Stimulated activated CD8-positive, alpha-beta memory T cell treated with anti-CD3 and anti-CD28 coated beads, Interleukin-15, amount 100 ng/mL, for 1 hour (primary cell): Measurements from ENCODE around the gene TMEM250.

Source experiments
- DNase-seq: peaks from one replicate; pipeline ENCODE4 v3.0.0-alpha.2; 2020; ENCODE audit warnings: low read depth

Gene TMEM250

DNA sequence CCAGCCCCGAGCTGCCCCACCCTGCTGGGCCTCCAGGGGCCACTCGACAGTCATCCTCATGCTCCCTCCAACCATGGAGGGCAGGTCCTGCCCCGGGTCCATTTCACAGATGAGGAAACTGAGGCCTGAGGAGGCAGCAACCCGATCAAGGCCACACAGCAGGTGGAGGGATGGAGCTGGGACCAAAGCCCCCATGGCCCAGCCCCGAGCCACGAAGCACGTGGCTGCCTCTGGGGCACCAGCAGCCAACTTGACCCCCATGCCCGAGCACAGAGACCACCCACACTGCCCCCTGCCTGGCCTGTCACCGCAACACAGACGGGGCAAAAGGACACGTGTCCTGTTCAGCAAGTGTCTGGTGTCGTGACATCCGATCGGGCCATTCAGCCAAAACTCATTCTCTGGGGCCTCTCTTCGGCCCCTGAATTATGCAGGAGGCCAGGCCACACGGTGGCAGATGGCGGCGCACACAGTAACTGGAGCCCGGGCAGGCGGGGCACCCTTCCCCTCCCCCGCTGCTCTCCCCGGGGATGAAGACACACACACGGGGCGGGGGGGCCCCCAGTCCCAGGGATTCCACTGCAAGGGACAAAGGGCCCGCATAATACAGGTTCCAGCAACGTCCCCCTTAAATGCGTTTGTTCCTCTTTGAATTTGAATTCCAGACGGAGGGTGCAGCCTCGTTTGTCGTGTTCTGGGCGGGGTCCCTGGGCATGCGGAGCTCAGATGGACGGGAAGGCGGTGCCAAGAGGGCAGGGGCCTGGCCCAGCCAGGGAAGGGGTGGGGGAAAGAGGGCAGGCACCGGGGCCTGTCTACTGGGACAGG is 29.4 kb upstream of the TMEM250 start:
- no peak for DNase-seq

DNA sequence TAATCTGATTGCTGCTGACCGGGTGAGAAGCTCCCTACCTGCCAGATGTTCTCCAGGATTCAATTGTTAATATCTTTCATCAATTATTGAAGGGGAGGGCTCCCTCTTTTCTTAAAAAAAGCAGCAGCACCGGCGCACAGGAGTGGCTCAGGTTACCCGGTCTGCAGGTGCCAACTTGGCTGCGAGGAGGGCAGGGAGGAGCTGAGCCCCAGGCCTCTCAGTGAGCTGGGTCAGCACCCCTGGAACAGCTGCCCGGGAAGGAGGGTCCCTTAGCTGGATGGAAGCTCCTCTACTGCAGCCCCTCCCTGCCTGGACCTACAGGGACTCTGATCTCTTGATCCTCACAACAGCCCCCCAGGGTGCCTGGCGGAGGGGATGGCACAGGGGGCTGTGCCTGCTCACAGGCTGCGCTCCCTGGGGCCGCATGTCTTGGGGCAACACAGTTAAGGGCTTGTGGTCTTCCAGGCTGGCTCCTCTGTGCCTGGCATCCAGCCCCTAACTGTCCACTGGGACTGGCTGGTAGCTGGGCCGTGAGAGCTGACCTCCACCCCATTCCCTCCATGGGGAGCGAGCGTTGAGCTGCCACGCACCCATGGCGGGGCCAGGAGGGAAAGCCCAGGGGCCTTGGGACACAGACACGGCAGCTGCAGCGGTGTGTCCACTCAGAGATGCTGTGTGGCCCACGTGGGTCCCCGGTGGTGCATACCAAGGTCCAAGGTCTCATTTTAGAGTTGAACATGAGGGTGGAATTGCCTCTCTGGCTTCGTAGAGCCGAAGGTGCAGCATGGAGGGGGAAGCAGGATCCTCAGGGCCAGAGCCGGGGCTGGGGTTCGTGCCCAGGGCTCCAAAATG is 28.6 kb upstream of the TMEM250 start:
- no peak for DNase-seq

DNA sequence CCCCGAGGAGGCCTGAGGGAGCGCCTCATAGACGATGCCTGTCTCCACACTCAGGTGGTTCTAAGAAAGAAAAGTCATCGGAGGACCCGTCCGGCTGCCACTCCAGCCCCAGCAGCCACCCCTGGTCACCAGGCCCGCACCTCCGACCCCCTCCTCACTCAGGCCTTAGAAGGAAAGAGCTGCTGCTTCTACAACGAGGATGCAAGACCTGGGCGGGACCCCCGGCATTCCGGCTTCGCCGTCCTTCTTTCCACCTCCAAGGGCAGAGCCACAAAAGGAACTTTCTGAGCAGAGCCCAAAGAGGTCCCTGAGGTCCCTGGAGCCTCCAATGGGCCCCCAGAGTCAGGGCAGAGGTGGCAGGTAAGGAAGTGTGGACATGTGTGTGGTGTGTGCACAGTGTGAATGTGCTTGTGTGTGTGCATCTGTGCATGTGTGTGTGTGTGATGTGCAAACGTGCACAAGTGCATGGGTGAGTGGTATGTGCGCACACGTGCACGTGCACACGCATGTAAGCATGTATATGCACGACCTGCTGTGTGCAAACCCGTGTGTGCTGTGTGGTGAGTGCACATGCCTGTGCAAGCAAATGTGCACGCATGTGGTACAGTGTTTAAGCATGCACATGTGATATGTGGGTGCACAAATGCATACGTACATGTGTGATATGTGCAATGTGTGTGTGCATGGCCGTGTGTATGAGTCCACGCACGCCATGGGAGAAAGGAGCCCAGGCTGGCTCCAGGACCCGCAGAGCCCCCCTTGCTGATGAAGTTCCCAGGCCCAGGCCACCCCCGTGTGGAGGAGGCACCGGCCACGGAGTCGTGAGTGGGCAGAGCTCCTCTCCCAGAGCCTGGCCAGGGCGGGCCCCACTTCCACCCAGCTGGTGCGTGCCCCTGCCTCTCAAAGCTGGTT is 27.7 kb upstream of the TMEM250 start:
- DNase-seq: no peak

DNA sequence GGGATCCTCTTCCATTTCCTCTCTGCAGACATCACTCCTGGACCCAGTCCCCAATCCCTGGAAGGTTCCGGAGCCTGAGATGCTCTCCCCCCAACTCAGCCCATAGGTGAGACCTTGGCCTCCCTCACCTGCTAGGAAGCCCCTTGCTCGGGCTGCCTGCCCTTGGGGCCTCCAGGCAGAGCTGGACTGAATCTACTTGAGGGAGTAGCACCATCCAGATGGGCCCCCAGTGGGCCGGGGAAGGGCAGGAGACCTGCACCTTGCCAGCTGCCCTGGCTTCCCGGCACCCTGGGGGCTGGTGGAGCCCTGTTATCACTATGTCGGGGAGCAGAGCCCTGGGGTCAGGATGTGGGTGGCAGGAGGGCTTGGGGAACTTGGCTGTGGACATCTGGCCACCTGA is 26.9 kb upstream of the TMEM250 start:
- no peak for DNase-seq

DNA sequence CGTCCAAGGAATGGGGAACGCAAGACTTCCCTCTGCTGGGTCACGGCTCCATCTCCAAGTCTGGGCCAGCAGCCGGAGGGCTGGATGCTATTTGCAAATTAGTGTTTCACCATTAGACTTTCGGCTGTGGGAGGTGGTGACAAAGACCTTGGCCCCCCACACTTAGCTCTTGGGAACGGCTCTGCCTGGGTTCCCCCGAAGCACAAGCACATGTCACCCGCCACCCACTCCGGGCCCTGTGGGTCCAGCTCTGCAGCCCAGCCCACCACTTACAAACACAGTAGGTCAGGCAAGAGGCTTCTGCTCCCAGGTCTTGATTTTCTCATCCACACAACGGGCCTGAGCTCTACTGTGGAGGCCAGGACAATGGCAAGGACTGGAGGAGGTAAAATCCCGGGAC is 25.8 kb upstream of the TMEM250 start:
- no peak for DNase-seq

DNA sequence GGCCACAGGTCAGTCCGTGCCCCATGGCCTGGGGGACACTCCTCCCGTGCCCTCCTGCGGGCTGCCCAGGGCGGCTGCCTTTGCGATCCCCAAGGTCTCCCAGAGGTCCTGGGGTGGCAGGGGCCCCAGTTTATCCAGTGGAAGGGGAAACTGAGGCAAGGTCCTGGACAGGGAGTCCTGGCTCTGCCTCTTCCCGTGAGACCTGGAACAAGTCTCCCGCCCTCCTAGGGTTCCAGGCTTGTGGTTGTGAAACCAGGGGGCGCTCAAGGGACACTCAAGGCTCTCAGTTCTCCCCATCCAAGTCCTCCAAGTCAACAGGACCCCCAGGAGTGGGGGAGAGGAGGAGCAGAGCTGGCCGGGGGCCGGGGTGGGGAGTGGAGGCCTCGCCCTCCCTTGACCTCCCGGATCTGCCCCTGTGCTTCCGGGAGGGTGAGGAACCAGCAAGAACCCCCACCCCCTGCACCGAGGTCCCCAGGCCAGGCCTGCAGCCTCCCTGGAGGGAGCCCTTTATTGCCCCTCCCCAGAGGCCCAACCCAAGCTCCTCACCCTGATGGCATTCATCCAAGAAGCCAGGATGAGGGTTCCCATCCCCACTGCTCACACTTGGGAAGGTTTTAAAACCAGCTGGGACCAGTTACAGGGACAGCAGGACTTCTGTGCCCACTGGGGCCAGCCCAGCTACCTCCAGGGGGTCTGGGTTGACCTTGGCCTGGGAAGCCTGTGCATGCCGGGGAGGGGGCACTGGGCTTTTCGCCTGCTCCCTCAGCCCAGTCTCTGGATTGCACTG is 24.7 kb upstream of the TMEM250 start:
- DNase-seq: no peak

DNA sequence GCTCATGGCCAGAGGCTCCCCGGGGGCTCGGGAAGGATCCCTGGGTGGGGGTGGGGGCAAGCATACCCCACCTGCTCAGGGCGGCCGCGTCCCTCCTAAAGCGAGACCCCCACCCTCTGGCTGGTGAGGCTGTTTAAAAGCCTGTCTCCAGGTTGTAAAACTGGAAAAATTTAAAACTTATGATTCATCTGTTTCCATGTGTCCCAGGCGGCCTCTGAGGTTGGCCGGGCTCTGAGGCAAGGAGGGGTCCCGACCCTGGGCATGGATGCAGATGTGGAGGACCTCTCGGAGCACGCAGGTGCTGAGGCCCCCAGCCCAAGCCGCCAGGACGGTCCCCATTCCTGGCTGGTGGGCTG is 24.2 kb upstream of the TMEM250 start:
- DNase-seq: no peak

DNA sequence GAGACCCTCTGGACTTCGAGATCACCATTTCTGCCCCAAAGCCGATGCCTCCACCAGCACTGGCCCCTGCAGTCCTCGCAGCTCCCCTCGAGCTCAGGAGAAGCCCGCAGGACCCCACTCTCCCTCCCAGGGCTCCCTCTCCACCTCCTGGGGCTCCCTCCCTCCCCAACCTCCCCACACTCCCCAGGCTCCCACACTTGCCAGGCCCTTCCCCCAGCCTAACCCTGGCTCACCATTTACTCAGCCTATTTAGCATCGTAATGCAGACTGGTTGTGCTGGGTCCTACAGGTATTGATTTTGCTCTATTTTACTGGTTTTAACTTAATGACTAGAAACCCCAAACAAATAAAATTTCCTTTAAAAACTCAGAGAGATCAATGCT is 23.7 kb upstream of the TMEM250 start:
- no peak for DNase-seq

DNA sequence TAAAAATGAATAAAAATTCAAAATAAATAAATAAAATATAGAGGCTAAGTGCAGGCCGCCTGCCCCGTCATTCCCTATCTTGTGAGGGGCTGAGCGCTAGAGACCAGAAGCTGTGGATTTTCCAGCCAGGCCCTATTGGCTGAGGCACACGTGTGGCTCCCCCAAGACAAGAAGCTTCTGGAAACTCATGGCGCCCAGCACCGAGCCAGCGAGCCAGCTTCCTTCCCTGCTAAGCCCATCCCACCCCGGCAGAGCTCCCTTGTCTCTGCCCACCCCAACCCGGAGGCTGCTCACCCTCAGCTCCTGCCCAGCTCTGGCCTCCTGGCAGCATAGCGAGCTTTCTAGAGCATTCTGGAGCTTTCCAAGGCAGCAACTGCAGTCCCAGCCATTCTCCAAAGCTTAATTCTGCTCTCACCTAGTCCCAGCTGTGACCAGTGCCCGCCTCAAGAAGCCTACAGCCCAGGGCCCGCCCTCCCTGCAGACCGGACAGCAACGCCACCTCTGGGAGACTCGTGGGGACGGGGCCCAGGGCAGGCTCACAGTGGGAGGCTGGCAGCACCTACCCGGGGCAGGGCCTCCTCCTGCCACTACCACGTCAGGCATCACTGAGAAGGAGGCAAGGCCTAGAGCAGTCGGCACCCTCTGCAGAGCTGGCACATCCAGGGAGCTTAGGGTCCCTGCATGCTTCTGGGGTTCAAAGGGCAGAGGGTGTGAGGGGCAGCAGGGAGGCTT is 23.2 kb upstream of the TMEM250 start:
- no peak for DNase-seq

DNA sequence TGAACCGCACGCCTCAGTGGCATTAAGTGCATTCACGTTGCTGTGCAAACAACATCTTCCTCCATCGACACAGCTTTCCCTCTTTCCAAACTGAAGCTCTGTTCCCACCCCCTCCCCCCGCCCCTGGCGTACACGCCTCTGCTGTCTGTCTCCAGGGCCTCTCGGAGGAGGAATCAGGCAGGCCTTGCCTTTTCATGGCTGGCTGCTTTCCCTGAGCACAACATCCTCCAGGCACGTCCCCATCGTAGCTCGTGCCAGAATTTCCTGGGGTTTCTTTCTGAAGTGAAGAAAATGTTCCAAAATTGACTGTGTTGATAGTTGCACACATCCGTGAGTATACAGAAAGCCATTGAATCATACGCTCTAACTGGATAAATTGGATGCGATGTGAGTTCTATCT is 22.3 kb upstream of the TMEM250 start:
- DNase-seq: no peak

DNA sequence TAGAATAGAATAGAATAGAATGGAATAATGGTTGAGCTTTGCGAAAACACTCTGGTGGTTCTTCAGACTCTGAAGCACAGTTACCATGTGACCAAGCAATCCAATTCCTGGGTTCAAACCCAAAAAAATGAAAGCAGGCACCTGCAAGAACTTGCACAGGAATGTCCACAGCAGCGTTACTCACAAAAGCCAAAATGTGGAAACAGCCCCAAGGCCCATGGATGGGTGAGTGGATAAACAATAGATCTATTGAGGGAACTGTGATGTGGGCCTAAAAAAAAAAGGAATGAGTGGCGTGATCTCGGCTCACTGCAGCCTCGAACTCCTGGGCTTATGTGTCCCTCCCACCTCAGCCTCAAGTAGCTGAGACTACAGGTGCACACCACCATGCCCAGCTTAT is 21.4 kb upstream of the TMEM250 start:
- DNase-seq: no peak

DNA sequence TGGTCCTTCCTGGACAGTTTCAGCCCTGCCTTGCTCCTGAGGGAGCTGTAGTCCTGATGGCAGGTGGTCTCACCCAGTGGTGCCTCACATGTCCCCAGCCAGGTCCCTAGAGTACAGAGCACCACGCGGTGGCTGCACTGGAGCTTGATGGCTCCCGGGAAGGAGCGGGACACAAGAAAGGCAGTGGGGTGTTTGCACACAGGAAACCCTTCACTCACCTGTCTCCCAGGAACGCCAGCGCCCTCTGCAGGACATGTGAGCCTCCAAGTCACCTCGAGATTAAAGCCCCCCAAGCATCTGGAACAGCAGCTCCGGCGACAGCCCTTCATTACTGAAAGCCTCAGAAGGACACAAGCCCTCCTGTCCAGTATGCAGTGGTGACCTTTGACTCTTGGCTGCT is 19.9 kb upstream of the TMEM250 start:
- DNase-seq: no peak

DNA sequence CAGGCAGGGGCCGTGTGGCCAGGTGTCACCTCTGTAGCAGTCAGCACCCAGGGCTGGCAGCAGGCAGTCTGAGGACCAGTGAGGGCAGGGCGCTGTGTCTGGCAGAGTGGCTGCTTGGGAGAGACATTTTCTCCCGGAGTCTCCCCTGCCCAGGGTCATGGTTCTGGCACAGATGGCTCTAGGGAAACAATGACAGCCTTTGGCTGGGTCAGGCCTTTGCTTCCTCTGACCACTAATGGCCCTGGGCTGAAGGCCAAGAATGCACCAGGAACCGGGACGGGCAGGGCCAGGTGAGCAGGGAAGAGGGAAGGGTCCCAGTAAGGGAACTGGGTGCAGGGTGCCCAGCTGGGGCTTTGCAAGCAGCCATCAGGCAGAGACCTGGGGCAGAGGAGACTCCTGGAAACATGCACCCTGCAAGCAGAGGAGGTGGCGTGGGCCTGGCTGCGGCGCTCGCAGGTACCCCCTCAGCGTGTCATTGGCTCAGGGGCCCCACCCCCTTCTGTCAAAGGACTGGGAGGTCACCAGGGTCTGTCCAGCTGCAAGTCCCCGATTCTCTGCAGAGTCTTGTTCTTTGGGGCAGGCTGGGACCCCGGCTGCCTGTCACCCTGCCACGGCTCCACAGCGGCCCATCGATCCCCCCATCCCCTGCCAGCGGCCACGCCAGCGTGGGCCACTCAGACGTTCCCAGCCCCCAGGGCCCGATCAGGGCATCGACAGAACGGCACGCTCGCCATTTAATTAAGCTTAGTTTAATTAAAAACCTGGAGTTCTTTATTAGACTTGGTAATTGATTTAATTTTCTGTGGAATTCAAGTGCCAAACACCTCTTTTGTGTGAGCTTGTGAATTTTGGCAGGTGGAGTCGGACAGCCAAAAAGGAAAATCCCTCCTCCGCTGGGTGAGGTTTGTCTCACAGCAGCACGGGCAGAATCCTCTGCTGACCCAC is 18.9 kb upstream of the TMEM250 start:
- no peak for DNase-seq

DNA sequence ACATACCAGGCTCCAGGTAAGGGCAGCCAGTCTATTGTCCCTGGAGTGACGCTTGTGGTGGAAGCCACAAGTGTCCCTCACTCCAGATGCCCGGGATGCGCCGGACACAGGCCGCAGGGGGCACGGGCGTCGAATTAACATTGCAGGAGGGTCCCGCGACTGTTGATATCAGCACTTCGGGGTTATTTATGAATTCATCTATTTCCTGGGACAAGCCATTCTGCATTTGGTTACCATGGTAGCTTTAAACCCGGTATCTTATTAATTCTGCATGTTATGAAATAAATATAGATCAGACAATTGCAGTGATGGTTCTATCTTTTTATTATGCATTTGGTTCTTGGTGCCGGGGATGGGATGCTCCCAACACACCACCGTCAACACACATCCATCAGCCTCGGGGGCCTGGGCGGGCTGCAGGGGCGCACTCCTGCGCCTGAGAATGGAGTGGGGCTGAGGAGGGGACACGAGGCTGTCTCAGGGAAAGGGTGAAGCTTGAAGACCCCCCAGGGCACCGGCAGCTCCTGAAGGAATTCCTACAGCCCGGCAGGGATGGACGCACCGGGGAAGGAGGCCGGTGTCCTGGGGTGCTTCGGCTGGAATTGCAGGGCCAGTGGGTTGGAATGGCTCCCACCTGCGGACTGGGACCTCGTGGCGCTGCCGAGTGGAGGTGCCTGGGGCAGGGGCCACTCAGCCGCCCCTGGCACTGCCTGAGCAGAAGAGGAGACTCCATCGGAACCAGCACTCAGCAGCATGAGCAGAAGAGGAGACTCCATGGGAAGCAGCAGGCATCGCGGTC is 17.7 kb upstream of the TMEM250 start:
- DNase-seq: no peak

DNA sequence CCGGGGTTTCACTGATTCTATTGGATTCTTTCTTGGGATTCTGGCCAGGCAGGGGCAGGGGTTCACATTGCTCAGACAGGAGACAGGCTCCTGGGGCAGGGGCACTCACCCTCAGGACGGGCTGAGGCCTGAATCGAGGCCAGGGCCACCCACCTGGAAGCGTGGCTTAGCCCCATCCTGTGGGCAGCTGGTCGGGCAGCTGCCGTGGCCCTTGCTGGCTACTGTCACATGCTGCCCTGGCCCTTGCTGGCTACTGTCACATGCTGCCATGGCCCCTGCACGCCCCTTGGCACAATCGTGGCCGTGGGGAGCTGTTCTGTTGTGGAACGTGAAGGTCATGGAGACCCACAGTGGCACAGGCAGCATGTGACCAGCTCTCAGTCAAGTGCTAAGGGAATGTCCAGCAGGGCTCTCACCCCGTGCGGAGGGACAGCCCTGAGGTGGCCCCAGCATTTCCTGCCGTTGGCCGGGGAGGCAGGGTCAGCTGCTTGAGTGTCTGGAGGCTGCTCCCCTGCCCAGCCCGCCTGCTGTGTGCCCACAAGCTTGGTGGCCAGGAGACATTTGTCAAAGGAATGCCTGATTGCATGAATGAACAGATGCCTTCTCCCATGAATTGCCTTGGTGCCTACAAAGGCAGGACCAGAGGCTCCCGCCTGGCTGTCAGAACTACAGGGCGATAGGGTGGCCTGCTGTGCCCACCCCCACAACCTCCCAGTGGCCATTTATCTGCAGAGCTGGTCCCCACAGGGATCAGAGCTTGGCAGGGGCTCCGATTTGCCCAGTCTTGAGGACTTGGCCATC is 16.9 kb upstream of the TMEM250 start:
- no peak for DNase-seq

DNA sequence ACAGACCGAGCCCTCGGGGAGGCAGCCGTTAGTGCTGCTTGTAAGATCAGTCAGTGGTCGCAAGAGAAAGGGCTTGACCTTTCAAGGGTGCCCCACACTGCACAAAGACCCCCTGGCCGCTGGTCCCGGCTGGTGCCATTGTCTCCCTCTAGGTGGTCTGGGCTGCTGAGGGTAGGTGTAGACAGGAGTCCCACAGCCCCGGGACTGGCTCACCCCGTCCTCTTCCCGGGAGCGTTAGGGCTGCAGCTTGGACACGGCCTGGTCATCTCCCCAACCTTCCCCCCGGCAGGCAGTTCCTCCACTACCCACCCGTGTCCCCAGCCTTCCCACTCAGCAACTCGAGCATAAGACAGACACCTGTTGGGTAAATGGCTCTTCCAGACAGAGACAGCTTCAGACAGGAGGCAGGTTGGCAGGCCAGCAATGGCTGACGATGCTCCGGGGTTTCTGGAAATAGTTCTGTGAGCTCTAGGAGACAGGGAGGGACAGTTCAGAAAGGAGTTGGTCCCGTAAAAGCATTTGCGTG is 15.3 kb upstream of the TMEM250 start:
- no peak for DNase-seq

DNA sequence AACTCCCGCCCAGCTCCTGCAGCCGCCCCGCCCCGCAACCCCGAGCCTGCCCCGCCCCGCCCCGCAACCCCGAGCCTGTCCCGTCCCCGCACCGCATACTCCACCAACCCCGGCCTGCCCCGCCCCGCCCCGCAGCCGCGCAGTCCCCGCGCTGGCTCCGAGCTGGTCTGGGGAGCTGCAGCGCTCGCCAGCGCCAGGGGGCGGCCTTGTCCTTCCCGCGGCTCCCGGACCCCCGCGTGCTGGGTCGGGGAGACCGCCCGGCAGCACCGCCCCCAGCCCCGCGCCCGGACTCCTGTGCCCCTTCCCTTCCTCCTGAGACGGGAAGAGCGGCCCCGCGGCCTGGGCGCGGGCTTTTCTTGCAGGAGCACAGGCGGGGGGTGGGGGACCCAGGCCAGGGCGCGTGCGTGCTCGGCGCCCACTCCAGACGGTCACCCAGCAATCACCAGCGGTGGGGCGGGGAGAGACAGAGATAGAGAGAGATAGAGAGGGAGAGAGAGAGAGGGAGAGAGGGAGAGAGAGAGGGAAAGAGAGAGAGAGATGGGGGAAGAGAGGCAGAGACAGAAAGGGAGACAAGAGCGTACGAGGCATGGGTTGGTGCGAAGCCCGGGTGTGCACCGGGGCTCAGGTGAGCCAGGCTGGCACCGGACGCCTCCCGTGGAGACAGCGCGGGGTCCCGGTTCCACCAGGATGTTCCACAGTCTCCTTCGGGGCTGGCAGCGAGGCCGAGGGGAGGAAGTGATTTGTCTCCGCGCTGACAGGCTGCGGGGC is 14.7 kb upstream of the TMEM250 start:
- no peak for DNase-seq
